Inflammatory macrophage treated with lipopolysaccharide for 4 hours (primary cell): Measurements from ENCODE around the gene ETHE1.
"Not testable (repeated sequence)": the region's sequence is repeated elsewhere in the genome, so short reads cannot be mapped to it uniquely, and the experiment has no call there.

Experiments used
- DNase-seq: peaks from one replicate; pipeline ENCODE4 v3.0.0-alpha.2; 2020

ETHE1 gene

GRCh38 chr19:43522929-43523328, 4.1 kb downstream of the ETHE1 start:
- no peak for DNase-seq

GRCh38 chr19:43519436-43520088, 7.4 kb downstream of the ETHE1 start:
- DNase-seq: peak; percentile 74

GRCh38 chr19:43518051-43518450, 8.9 kb downstream of the ETHE1 start:
- DNase-seq: no peak

GRCh38 chr19:43512399-43512798, 14.6 kb downstream of the ETHE1 start:
- DNase-seq: not testable (repeated sequence)

GRCh38 chr19:43511324-43511723, 15.7 kb downstream of the ETHE1 start:
- no peak for DNase-seq

GRCh38 chr19:43510713-43511112, 16.3 kb downstream of the ETHE1 start:
- no peak for DNase-seq

- no peak for DNase-seq
Measured at GRCh38 chr19:43507880-43508279, 19.1 kb downstream of the ETHE1 start.

- no peak for DNase-seq
Measured at GRCh38 chr19:43506629-43507028, 20.4 kb downstream of the ETHE1 start.

- no peak for DNase-seq
Measured at GRCh38 chr19:43505941-43506340, 21.1 kb downstream of the ETHE1 start.

- DNase-seq: no peak
Measured at GRCh38 chr19:43505186-43505456, 21.9 kb downstream of the ETHE1 start.

GRCh38 chr19:43504426-43505185, 22.4 kb downstream of the ETHE1 start, which contains the start of gene PHLDB3:
TSS of gene PHLDB3 (minus strand) at chr19:43504746. CDS start at chr19:43504118, 628 bp downstream.
- no peak for DNase-seq

- peak; percentile 89 for DNase-seq
Measured at GRCh38 chr19:43503501-43504425, 23.2 kb downstream of the ETHE1 start.

- no peak for DNase-seq
Measured at GRCh38 chr19:43502419-43502976, 24.5 kb downstream of the ETHE1 start.

- DNase-seq: no peak
Measured at GRCh38 chr19:43501661-43502418, 25.2 kb downstream of the ETHE1 start.

- no peak for DNase-seq
Measured at GRCh38 chr19:43499042-43499441, 28.0 kb downstream of the ETHE1 start.

- no peak for DNase-seq
Measured at GRCh38 chr19:43498233-43498842, 28.7 kb downstream of the ETHE1 start.

GRCh38 chr19:43496960-43497359, 30.0 kb downstream of the ETHE1 start:
- DNase-seq: no peak

GRCh38 chr19:43495082-43495481, 31.9 kb downstream of the ETHE1 start:
- no peak for DNase-seq

- DNase-seq: no peak
Measured at GRCh38 chr19:43490759-43491158, 36.2 kb downstream of the ETHE1 start.

- no peak for DNase-seq
Measured at GRCh38 chr19:43489979-43490599, 36.9 kb downstream of the ETHE1 start.

- peak; percentile 65 for DNase-seq
Measured at GRCh38 chr19:43489310-43489709, 37.7 kb downstream of the ETHE1 start.

- no peak for DNase-seq
Measured at GRCh38 chr19:43488179-43488578, 38.8 kb downstream of the ETHE1 start.
